Prostate gland (tissue), 2 donors: ENCODE results near the gene C4orf51. TPM values are rescaled to one million over a fixed set of nuclear protein-coding genes. Genes with fewer than 3 reads are reported as not detected.

Experiments
- DNase-seq: peaks from one replicate; pipeline ENCODE4 v3.0.0-alpha.2; 2019; ENCODE audit warnings: low spot score
- H3K27ac ChIP-seq, 2 donors: fragments of 200-600 bp; sonication (generic); 2 replicates each; pipeline ENCODE4 v1.5.1; 2017 to 2019
- H3K27me3 ChIP-seq: fragments of 200-600 bp; sonication (generic); replicated peaks from 2 replicates; pipeline ENCODE4 v1.5.1; 2019; ENCODE audit not compliant: insufficient read depth
- H3K36me3 ChIP-seq, 2 donors: fragments of 200-600 bp; sonication (generic); 1 replicate in 1 of 2; 2 replicates in 1 of 2; pipeline versions ENCODE4 v1.5.1 to v1.8.1; 2017 to 2019
- H3K4me1 ChIP-seq: fragments of 200-600 bp; sonication (generic); replicated peaks from 2 replicates; pipeline ENCODE4 v1.5.1; 2019
- H3K4me3 ChIP-seq, 2 donors: fragments of 200-600 bp; sonication (generic); 2 replicates each; pipeline ENCODE4 v1.5.1; 2017 to 2019
- H3K9me3 ChIP-seq: fragments of 200-600 bp; sonication (generic); 2 replicates; pipeline ENCODE4 v1.5.1; 2017
- POLR2A ChIP-seq: fragments of 450-650 bp; IDR thresholded peaks from one replicate; pipeline ENCODE4 v1.6.1; 2016; ENCODE audit warnings: antibody characterized with exemption, mild to moderate bottlenecking
- POLR2AphosphoS5 ChIP-seq: sonication (generic); formaldehyde crosslinking; IDR thresholded peaks from one replicate; pipeline ENCODE4 v1.6.1; 2017; ENCODE audit warnings: antibody characterized with exemption
- WGBS: methylation state at CpG from one replicate; pipeline ENCODE4 v1.1.5; 2018; 5-methylcytosine and 5-hydroxymethylcytosine counted together
- intact Hi-C: fragments of 100-400 bp; cut with DNase I; formaldehyde crosslinking; loops from one replicate; pipeline ENCODE4 v1.14.2; 2022
- total RNA-seq, 2 donors: library from RNA; depleted of rRNA; stranded (reverse); fragments of >200 nt; gene quantifications; one replicate each; pipeline ENCODE4 v1.1.0, GENCODE V29; 2016
- TF ChIP-seq, protein P1 (sequence below), 4 experiments: fragments of 200-600 bp in 2 of 4; fragments of 450-650 bp in 2 of 4; sonication (generic) in 2 of 4; IDR thresholded peaks; 1 replicate in 3 of 4; 2 replicates in 1 of 4; pipeline ENCODE4 v1.5.1; 2016 to 2019; ENCODE audit warnings: antibody characterized with exemption in 4 of 4, mild to moderate bottlenecking in 2 of 4, moderate library complexity in 2 of 4

C4orf51 gene
- total RNA-seq, 2 donors from 2014 or later: not detected

DNA sequence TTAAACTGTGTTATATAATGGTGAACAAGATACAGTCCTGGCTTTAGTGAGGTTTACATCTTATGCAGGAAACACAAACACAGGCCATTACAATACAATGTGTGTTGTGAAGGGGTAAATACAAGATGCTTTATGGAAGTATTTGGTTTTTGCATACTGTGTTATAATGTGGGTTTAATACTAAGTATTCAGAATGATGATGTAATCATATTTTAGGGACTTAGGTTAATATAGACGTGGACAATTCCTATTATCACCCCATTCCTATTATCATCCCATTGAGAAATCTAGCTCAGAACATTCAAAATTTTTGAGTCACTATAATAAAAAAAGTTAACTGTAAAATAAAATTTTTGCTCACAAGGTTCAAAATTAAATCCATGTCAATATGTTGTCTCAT, 36.7 kb upstream of the C4orf51 start:
- no peak overlapping the region for H3K27ac ChIP-seq
- no peak overlapping the region for H3K4me3 ChIP-seq
- TF ChIP-seq POLR2AphosphoS5 (no peak), POLR2A (no peak)
- TF ChIP-seq, protein P1, sequence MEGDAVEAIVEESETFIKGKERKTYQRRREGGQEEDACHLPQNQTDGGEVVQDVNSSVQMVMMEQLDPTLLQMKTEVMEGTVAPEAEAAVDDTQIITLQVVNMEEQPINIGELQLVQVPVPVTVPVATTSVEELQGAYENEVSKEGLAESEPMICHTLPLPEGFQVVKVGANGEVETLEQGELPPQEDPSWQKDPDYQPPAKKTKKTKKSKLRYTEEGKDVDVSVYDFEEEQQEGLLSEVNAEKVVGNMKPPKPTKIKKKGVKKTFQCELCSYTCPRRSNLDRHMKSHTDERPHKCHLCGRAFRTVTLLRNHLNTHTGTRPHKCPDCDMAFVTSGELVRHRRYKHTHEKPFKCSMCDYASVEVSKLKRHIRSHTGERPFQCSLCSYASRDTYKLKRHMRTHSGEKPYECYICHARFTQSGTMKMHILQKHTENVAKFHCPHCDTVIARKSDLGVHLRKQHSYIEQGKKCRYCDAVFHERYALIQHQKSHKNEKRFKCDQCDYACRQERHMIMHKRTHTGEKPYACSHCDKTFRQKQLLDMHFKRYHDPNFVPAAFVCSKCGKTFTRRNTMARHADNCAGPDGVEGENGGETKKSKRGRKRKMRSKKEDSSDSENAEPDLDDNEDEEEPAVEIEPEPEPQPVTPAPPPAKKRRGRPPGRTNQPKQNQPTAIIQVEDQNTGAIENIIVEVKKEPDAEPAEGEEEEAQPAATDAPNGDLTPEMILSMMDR (IDR thresholded peaks at IDR 0.05): no peak
- H3K9me3 ChIP-seq: no peaks in the 10 kb centered on the region
- intact Hi-C loops: no loop called here
- H3K4me1 ChIP-seq: no peaks in the 10 kb centered on the region
- no peak for DNase-seq
- H3K27me3 ChIP-seq: no peaks in the 10 kb centered on the region
- WGBS: 100% methylated on average over 1 of the region's 1 CpG
- H3K36me3 ChIP-seq: no peaks in the 10 kb centered on the region

DNA sequence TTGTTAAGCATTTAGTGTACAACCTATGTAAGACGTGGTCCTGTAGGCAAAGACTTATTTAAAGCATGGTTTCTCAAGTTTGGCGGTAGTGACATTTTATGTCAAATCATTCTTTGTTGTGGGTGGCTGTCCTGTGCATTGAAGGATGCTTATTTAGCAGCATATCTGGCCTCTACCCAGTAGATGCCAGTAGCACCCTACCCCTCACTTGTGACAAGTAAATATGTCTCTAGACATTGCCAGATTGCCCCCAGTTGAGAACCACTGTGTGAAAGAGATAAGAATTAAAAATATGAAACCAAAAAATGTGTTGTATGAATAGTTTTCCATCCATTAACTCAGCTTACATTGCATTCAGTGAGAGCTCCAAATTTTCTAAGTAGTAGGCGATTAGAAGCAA, 35.2 kb upstream of the C4orf51 start:
- DNase-seq: no peak
- no peaks in the 10 kb centered on the region for H3K4me1 ChIP-seq
- WGBS: 97% methylated on average over 3 of the region's 3 CpGs
- H3K27ac ChIP-seq: no peak overlapping the region
- intact Hi-C loops: no loop called here
- no peaks in the 10 kb centered on the region for H3K27me3 ChIP-seq
- H3K36me3 ChIP-seq: no peaks in the 10 kb centered on the region
- H3K9me3 ChIP-seq: no peaks in the 10 kb centered on the region
- TF ChIP-seq POLR2A (no peak), POLR2AphosphoS5 (no peak)
- TF ChIP-seq, protein P1 (IDR thresholded peaks at IDR 0.05): no peak
- no peak overlapping the region for H3K4me3 ChIP-seq

DNA sequence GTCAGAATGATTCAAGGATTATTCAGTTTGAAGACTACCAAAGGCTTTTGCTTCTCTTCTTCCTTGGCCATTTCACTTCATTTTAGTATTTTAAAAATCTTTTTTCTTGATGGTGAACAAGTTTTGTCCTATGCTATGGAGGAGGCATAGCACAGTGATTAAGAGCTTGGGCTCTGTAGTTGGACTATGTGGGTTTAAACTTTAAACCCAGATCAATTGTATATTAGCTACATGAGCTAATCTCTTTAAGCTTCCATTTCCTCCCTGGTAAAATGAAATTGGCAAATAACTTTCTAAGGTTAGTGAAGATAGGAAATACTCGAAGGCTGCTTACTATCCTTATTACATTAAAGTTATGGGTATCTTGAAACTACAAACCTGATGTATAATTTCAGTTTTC, 23.8 kb upstream of the C4orf51 start:
- H3K36me3 ChIP-seq: no peaks in the 10 kb centered on the region
- intact Hi-C loops: no loop called here
- H3K4me3 ChIP-seq: no peak overlapping the region
- H3K4me1 ChIP-seq: no peaks in the 10 kb centered on the region
- no peak for DNase-seq
- H3K27me3 ChIP-seq: no peaks in the 10 kb centered on the region
- no peak overlapping the region for H3K27ac ChIP-seq
- 97% methylated on average over 1 of the region's 1 CpG for WGBS
- TF ChIP-seq, protein P1 (IDR thresholded peaks at IDR 0.05): no peak
- TF ChIP-seq POLR2AphosphoS5 (no peak), POLR2A (no peak)
- no peaks in the 10 kb centered on the region for H3K9me3 ChIP-seq

DNA sequence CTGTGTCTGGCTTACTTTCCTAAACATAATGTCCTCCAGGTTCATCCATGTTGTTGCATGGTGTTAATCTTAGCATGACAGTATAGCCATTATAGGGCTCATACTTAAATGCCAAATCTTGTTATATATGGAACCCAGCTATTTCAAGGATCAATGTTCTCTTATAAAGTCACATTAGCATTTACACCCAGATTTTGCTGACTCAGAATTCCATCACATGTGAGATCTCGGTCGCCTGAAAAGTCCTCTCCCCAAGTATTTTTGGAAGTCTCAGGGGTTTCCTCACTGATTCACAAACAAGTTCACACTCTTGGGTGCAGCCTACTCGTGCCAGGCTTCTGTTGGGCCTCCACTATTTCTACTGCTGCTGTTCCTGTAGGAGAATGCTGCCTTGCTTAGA, 19.9 kb upstream of the C4orf51 start:
- Histone ChIP-seq H3K27me3 (no peaks in the 10 kb centered on the region), H3K4me1 (no peaks in the 10 kb centered on the region), H3K9me3 (no peaks in the 10 kb centered on the region), H3K27ac (no peak overlapping the region), H3K4me3 (no peak overlapping the region), H3K36me3 (no peaks in the 10 kb centered on the region)
- intact Hi-C loops: no loop called here
- DNase-seq: no peak
- WGBS: 97% methylated on average over 3 of the region's 3 CpGs
- no peak for TF ChIP-seq POLR2A
- TF ChIP-seq, protein P1 (IDR thresholded peaks at IDR 0.05): no peak
- TF ChIP-seq POLR2AphosphoS5: no peak

DNA sequence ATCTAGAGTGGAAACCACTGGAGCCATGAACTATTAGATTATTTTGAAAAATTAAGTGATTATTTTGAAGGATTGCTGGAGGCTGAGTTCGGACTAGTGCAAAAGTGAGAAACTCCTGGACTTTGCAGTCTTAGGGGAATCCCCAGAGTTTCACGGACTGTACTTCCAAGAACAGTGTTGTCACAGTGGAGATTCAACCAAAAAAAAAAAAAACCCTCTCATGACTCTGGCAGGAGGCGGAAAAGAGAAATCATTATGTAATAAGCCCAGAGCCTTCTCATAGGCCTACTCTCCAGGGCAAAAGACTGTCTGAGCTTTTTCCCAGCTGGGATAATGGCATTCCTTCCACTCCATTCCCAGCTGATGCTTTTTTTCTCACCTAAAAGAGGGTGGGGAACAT, 16.8 kb upstream of the C4orf51 start:
- no peak for DNase-seq
- 60% methylated on average over 3 of the region's 3 CpGs for WGBS
- Histone ChIP-seq H3K9me3 (no peaks in the 10 kb centered on the region), H3K4me3 (no peak overlapping the region), H3K27ac (no peak overlapping the region), H3K36me3 (no peaks in the 10 kb centered on the region), H3K4me1 (no peaks in the 10 kb centered on the region), H3K27me3 (no peaks in the 10 kb centered on the region)
- TF ChIP-seq, protein P1 (IDR thresholded peaks at IDR 0.05): no peak
- TF ChIP-seq POLR2AphosphoS5 (no peak), POLR2A (no peak)
- intact Hi-C loops: no loop called here
